HL-60/S4 treated with retinoic acid at 250 ng/mL for 4 days and 3 days (cell line): ENCODE measurements around the gene TPSD1.
"Not testable (repeated sequence)": the region's sequence is repeated elsewhere in the genome, so short reads cannot be mapped to it uniquely, and the experiment has no call there.

Experiments
- in situ Hi-C: fragments of 300-500 bp; cut with MboI; formaldehyde crosslinking; loops from 2 replicates; pipeline ENCODE4 v1.7.0; 2022; ENCODE audit warnings: low sequenced_read_pairs

The TPSD1 gene

DNA sequence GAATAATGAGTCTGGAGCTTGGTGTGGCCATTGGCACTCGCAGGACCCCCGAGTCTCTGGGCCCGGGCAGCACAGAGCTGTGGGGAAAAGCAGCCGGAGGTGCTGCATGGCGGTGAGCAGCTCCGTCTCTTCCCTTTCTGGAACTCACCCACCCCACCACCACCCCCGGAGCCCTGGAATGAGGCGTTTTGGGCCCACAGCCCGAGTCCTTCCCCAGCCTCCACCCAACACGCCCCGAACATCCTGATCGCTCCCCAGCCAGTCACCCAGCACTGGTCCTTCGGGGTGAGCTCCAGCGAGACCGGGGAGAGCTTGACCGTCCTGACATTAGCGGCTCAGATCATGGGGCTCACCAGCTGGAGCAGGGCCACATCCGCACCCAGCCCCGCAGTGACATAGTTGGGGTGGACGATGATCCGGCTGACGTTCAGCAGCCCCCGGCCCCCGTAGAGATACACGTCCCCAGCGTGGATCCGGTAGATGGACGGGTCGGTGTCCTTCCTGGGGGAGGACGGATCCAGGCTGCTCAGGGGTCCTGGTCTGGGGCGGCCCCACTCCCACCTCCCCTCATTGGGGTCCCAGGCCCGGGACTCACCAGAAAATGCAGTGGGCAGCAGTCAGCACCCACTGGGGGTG is 6.5 kb downstream of the TPSD1 start:
- in situ Hi-C loops, result no loop called here

GRCh38 chr16:1262846-1263221 is 7.0 kb downstream of the TPSD1 start:
- in situ Hi-C loops, result no loop called here

DNA sequence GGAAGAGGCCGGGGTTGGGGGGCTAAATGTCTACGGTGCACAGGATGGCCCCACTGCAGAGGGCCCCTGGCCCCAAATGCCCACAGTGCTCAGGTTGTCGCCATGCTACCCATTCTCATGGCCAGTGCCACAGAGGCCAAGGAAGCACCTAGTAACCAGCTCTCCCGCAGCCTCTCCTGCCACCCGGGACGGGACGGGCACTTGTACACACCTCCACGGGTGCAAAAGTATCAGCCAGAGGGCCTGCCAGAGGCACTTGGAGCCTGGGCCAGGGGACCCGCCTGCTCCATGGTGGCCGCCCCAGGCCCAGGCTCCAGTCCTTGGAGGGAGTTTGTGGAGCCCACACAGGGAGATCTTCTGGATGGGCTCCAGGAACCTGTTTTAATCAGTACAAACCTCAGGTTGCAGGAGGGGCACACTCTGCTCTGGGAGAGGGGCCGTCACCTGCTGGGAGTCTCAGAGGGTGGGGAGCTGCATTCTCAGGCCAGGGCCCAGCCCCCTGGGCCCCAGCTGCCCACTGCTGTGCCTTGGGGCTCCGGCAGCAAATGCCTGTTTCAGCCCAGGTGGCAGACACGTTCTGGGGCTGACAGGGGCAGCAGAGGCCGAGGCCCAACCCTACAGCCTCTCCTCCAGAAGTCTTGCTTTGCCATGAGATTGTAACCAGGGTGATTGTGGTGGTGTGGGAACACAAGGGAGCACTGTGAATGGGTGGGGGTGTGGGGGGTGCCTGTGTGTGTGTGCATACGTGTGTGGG is 7.9 kb downstream of the TPSD1 start:
- in situ Hi-C loops, result no loop called here

DNA sequence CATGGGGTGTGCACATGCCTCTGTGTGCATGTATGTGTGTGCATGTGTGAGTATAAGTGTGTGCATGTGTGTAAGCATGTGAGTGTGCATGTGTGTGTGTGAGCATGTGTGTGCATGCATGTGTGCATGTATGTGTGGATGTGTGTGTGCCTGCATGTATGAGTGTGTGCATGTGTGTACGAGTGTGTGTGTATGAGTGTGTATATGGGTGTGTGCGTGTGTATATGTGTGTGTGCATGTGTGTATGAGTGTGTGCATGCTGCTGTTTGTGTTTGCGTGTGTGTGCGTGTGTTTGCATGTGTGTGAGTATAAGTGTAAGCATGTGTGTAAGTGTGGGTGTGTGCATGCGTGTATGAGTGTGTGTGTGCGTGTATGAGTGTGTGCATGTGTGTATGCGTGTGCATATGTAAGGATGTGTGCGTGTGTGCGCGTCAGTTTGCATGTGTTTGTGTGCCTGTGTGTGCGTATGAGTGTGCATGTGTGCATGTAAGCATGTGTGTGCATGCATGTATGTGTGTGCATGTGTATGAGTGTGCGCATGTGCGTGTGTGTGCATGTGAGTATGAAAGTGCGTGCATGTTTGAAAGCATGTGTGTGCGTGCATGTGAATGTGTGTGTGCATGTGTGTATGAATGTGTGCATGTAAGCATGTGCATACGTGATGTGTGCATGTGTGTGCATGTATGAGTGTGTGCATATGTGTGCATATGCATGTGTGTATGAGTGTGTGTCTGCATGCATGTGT is 8.6 kb downstream of the TPSD1 start:
- in situ Hi-C loops, result no loop called here

DNA sequence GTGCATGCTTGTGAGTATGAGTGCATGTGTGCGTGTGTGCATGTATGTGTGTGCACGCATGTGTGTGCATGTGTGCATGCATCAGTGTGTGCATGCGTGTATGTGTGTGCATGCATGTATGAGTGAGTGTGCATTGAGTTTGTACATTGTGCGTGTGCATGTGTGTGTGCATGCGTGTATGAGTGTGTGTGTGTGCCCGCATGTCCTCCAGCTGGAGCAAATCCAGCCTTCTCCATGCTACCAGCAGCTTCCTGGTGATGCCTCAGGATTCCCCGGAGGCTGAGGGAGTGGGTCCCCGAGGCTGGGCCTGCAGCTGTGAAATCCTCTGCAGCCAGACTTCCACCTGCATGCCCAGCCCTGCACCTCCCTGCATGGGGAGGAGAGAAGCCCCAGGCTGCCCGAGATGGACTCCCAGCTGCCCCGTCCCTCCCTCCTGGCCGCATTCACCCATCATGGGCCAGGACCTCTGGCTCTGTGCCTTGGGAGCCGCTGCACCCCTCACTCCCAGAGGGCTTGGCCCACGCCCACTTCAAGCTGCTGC is 9.3 kb downstream of the TPSD1 start:
- in situ Hi-C loops, result no loop called here

- in situ Hi-C loops, result no loop called here
Observed at GRCh38 chr16:1265826-1266225, 10.0 kb downstream of the TPSD1 start.

DNA sequence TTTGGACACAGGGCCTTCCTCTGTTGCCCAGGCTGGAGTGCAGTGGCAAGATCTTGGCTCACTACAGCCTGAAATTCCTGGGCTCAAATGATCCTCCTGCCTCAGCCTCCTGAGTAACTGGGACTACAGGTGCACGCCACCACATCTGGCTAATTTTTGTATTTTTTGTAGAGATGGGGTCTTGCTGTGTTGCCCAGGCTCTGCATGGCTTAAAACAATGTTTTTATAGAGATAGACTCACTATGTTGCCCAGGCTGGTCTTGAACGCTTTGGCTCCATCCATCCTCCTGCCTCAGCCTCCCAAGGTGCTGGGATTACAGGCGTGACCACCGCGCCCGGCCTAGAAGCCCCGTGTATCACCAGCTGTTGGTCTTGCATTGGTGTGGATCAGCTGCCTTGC is 13.5 kb downstream of the TPSD1 start:
- in situ Hi-C loops, result not testable (repeated sequence)

DNA sequence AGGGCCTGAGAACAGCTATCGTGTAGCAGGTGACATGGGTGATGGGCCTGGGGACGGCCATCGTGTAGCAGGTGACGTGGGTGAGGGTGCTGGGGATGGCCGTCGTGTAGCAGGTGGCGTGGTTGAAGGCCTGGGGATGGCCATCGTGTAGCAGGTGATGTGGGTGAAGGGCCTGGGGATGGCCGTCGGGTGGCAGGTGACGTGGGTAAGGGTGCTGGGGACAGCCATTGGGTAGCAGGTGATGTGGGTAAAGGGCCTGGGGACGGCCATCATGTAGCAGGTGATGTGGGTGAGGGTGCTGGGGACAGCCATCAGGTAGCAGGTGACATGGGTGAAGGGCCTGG is 15.5 kb downstream of the TPSD1 start:
- in situ Hi-C loops, result no loop called here

- in situ Hi-C loops, result not testable (repeated sequence)
Observed at GRCh38 chr16:1271724-1272413, 16.0 kb downstream of the TPSD1 start.

DNA sequence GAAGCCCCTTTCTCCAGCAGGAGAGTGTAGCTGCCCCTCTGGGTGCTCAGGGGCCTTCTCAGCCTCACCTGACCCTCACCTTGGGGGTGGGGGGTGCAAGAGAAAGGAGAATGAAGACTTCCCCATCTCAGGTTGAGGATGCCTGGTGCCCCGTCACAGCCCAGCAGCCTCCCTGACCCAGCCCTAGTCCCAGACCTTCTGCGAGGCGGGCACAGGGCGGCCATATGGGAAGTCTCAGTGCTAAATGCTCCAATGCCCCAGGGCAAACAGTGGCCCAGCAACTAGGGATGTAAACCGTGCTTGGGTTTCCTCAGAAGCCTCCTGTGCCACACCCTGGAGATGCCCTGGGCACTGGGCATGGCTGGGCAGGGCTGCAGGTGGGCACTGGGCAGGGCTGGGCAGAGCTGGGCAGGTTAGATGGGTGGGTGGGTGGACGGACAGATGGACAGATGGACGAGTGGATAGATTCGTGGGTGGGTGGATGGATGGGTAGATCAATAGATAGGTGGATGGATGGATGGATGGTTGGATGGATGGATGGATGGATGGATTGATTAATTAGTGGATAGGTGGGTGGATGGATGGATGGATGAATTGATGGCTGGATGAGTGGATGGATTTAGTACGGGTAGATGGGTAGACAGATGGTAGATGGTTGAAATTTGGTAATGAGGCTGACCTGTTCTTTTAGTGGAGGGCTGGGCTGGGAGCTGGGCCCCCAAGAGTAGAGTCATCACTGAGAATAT is 16.8 kb downstream of the TPSD1 start:
- in situ Hi-C loops, result no loop called here

DNA sequence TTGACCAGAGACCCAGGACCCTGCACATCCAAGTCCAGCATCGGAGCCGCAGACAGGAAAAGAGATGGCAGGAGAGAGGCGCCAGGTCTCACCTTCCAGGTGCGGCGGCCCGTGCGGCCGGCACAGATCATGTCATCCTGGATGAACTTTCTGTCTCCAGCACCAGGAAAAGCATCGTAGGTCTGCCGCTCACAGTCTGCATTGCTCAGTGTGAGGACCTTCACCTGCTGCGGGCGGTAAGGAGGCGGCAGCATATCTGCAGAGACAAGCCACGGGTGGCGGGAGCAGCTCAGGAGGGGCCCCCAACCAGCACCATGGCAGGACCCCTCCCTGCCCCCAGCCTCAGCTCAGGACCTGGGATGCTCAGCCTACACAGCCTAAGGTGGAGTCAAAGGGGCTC is 17.9 kb downstream of the TPSD1 start:
- in situ Hi-C loops, result no loop called here

GRCh38 chr16:1274767-1275166 is 18.9 kb downstream of the TPSD1 start:
- in situ Hi-C loops, result no loop called here

DNA sequence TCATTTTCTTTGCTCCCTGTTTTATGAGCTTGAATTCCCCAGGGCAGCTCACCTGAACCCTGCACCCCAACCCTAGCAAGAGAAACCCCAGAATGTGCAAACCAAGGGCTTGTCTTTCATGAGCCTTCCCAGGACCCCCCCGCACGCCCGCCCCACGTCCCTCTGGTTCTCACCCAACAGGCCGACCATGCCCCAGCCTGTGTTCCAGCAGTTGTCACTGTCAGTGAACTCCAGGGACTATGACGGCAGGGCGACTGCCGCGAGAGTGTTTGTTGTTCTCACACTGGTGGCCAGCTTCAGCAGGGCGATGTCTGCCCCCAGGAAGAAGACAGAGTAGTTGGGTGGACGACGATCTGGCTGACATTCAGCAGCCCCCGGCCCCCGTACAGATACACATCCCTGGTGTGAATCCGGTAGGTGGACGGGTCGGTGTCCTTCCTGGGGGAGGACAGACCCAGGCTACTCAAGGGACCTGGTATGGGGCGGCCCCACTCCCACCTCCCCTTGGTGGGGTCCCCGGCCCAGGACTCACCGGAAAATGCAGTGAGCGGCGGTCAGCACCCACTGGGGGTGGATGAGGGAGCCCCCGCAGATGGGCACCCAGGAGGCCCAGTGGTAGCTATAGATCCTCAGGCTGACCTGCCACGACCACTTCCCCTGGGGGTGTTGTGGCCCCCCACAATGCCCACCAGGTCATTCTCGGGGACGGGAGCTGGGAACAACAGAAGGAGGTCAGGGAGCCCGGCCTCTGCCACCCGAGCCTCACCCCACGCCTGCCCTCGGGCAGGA is 20.1 kb downstream of the TPSD1 start:
- in situ Hi-C loops, result no loop called here

DNA sequence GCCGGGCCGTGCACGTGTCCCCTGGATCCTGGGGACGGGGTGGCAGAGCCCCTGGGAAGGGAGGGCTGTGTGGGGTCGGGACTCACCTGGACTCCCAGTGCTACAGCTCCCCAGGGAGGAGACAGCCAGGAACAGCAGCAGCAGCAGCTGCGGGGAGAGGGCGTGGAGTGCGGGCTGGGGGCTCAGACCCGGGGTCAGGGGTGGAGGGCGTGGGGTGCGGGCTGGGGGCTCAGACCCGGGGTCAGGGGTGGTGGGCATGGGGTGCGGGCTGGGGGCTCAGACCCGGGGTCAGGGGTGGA is 20.7 kb downstream of the TPSD1 start:
- in situ Hi-C loops, result no loop called here

DNA sequence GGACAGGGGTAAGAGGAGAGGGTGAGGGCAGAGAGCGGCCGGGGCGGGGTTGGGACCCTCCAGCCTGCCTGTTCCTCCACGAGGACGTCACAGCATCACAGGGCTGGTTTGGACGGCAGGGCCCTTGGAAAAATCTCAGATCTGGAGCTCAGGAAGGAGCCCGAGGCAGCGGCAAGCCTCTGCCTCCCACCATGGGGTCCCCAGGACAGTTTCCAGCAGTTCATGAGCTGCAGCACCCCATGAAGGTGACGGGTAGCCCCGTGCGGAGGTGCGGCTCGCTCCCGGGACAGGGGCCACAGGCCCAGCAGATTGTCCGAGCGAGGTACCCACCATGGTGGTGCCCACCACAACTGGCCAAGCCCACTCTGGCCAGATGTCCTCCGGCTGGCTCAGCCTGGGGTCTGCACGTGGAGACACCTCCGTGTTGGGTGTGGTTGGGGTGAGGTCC is 21.3 kb downstream of the TPSD1 start:
- in situ Hi-C loops, result no loop called here

DNA sequence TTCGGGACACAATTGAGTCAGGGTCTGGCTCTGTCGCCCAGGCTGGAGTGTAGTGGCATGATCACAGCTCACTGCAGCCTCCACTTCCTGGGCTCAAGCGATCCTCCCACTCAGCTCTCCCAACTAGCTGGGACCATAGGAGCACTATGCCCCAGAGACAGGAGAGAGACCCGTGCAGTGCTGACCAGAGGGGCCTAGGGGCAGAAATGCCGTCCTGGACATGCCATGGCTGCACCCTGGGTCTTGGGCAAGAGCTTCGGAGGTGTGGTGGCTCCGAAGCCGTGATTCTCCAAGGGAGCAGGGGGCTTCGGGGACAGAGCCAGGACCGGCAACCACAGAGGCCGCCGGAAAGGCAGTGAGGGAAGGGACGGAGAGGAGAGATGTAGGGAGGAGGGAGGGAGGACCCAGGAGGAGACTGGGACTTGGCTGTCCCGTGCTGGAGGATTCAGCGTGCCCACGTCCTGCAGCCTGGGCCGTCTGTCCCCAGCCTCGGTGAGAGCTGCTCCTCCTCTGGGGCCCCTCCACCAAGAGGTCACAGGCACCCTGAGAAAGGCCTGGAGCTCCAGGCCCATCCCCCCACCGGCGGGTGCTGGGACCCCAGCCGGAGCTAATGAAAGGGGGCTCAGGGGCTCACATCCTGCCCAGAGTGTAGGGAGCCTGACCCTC is 21.9 kb downstream of the TPSD1 start:
- in situ Hi-C loops, result no loop called here

- in situ Hi-C loops, result no loop called here
Observed at GRCh38 chr16:1278477-1278876, 22.6 kb downstream of the TPSD1 start.

- in situ Hi-C loops, result no loop called here
Observed at GRCh38 chr16:1279081-1279944, 23.4 kb downstream of the TPSD1 start.
